ENCODE results near the gene PON3.

GRCh38 chr7:95407751-95408150 is 11.6 kb upstream of the PON3 start:
- TF ChIP-seq CTCF (conservative IDR thresholded peaks at IDR 0.05; ENCODE audit: low read length) (no peak), EZH2phosphoT487 (IDR thresholded peaks at IDR 0.05; ENCODE audit: borderline replicate concordance, low read depth, low read length) (no peak)

All from OCI-LY7 (cell line).